ENCODE results near the gene SPINK14.

SPINK14 gene

DNA sequence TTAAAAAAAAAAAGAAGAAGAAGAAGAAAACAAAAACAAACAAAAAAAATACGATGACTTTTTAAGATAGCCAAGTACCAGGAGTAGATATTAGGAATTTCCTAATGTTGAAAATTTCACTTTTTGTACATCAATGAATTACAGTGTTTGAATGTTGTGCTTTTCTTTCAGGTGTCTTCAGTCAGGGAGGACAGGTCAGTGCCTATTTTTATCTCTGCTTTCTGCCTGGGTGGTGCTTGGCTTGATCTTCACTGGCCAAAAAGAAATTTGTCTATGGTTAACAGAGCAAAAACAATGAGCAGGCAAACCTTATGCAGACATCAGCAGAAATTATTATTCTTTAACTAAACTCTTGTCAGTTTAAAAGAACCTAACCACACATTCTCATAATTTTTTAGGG is 37.5 kb downstream of the SPINK14 start:
- TF ChIP-seq, protein P1, sequence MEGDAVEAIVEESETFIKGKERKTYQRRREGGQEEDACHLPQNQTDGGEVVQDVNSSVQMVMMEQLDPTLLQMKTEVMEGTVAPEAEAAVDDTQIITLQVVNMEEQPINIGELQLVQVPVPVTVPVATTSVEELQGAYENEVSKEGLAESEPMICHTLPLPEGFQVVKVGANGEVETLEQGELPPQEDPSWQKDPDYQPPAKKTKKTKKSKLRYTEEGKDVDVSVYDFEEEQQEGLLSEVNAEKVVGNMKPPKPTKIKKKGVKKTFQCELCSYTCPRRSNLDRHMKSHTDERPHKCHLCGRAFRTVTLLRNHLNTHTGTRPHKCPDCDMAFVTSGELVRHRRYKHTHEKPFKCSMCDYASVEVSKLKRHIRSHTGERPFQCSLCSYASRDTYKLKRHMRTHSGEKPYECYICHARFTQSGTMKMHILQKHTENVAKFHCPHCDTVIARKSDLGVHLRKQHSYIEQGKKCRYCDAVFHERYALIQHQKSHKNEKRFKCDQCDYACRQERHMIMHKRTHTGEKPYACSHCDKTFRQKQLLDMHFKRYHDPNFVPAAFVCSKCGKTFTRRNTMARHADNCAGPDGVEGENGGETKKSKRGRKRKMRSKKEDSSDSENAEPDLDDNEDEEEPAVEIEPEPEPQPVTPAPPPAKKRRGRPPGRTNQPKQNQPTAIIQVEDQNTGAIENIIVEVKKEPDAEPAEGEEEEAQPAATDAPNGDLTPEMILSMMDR (IDR thresholded peaks at IDR 0.05; ENCODE audit: low read depth, low read length, missing control alignments), result no peak
- H3K4me3 ChIP-seq (replicated peaks; ENCODE audit: low read depth, low read length), result no peak overlapping the region
- DNase-seq (ENCODE audit: extremely low read depth, low read depth), result no peak

DNA sequence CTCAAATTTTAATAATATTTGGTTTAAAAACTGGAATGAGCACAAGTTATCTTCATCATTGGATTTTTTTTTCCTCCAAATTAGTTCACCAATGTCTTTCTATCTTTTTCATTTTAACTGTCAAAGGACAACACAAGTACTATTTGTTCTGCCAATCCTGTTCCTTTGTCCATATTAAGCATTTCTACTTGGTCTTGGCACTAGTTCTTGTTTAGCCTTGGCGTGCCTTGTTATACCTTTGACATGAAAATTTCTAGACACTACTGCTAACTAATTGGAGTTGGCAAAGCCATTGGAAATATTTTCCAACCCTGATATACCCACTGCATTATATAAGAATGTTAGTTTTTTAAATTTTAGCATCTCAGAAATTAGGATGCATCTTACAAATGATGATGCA is 38.3 kb downstream of the SPINK14 start:
- TF ChIP-seq, protein P1 (IDR thresholded peaks at IDR 0.05; ENCODE audit: low read depth, low read length, missing control alignments), result no peak
- DNase-seq (ENCODE audit: extremely low read depth, low read depth), result no peak
- H3K4me3 ChIP-seq (replicated peaks; ENCODE audit: low read depth, low read length), result no peak overlapping the region

DNA sequence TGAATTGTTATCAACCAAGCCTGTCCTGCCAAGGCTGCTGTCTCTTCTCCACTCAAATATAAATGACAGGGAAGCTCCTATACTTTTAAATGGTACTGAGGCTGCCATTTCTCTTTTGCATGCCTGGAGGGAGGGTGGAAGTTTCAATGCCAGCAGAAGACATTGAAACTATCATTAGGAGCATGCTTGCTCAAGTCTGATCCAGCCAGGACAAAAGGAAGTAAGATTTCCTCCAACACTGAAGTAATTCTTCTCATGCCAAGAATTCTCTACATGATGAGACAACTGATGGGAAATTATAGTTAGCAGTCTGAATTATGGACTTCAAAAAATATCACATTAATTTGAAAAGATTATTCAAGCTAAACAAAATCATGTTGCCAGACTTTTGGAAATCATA is 39.9 kb downstream of the SPINK14 start:
- DNase-seq (ENCODE audit: extremely low read depth, low read depth), result no peak
- TF ChIP-seq, protein P1 (IDR thresholded peaks at IDR 0.05; ENCODE audit: low read depth, low read length, missing control alignments), result no peak
- no peak overlapping the region for H3K4me3 ChIP-seq (replicated peaks; ENCODE audit: low read depth, low read length)

DNA sequence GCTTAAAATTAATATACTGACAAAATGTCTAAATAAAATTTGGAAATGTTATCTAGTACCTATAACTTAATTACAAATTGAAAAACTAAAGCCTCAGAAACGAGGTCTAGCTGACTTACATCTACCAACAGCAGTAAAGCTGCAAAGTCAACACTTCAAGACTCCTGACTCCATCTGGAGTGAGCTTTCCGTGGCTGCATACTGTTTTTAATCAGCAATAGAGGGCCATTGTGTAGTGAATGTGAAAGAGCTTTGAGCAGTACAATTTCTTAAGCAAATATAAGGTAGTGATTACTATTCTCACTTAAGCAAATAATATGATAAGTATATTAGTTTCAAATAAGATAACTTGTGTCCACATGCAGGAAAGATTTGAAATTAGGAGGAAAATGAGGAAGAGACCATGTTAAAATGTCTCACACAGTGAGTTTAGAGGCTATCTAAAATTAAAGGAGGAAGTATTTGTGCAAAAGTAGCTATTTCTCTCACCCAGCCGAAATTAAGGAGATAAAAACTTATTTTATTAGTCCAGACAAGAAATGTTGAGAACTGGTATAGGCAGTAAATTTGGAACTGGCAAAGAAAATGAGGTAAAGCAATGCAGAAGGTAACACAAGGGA is 40.9 kb downstream of the SPINK14 start:
- TF ChIP-seq, protein P1 (IDR thresholded peaks at IDR 0.05; ENCODE audit: low read depth, low read length, missing control alignments), result no peak
- no peak overlapping the region for H3K4me3 ChIP-seq (replicated peaks; ENCODE audit: low read depth, low read length)
- no peak for DNase-seq (ENCODE audit: extremely low read depth, low read depth)

DNA sequence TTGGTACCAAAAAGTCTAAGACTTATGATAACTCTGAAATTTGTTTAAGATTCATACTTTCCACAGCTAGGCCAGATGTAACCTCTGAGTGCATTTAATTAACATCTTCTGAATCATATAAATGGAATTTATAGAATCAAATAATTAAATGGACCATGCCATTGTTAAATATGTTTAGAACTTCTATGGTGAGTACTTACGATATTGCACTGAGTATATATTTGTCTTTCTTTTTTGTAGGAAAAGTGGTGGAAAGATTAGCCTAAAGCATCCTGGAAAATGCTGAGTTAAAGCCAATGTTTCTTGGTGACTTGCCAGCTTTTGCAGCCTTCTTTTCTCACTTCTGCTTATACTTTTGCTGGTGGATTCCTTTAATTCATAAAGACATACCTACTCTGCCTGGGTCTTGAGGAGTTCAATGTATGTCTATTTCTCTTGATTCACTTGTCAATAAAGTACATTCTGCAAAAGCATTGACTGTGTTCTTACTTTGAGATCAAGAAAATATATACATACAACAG is 46.4 kb downstream of the SPINK14 start:
- TF ChIP-seq, protein P1 (IDR thresholded peaks at IDR 0.05; ENCODE audit: low read depth, low read length, missing control alignments), result no peak
- H3K4me3 ChIP-seq (replicated peaks; ENCODE audit: low read depth, low read length), result no peak overlapping the region
- no peak for DNase-seq (ENCODE audit: extremely low read depth, low read depth)

DNA sequence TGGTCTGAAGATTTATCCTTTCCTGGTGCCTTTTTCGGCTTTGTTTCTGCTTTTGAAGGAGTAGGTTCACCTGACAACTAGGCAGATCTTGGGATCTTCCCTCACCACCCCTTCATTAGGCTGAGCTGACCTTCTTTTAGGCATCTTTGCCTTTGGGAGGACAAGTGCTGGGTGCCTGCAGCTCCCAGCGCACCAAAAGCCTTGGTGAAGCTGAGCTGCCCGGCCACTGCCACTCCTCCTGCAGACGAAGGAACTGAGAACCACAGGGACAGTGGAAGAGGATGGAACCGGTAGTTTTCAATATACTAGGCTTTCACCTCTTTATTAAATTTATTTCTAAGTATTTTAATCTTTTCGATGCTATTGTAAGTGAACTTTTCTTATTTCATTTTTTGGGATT is 53.2 kb downstream of the SPINK14 start:
- H3K4me3 ChIP-seq (replicated peaks; ENCODE audit: low read depth, low read length), result no peak overlapping the region
- TF ChIP-seq, protein P1 (IDR thresholded peaks at IDR 0.05; ENCODE audit: low read depth, low read length, missing control alignments), result no peak
- DNase-seq (ENCODE audit: extremely low read depth, low read depth), result no peak

Measured in HFF-Myc (cell line).